Measurements from ENCODE around the gene ICE1.
"Not testable (repeated sequence)": the region's sequence is repeated elsewhere in the genome, so short reads cannot be mapped to it uniquely, and the experiment has no call there.

Gene ICE1

GRCh38 chr5:5437227-5438172 lies 15.0 kb downstream of the ICE1 start:
- no peak for DNase-seq (ENCODE audit: low read depth)

GRCh38 chr5:5451863-5452262 lies 29.4 kb downstream of the ICE1 start:
- DNase-seq (ENCODE audit: low read depth): no peak

- no peak for DNase-seq (ENCODE audit: low read depth)
Observed at GRCh38 chr5:5453131-5453530, 30.7 kb downstream of the ICE1 start.

GRCh38 chr5:5454391-5454790 lies 31.9 kb downstream of the ICE1 start:
- DNase-seq (ENCODE audit: low read depth): no peak

GRCh38 chr5:5456858-5457257 lies 34.4 kb downstream of the ICE1 start:
- no peak for DNase-seq (ENCODE audit: low read depth)

GRCh38 chr5:5460311-5460710 lies 37.8 kb downstream of the ICE1 start:
- no peak for DNase-seq (ENCODE audit: low read depth)

- DNase-seq (ENCODE audit: low read depth): no peak
Observed at GRCh38 chr5:5461012-5461411, 38.5 kb downstream of the ICE1 start.

- no peak for DNase-seq (ENCODE audit: low read depth)
Observed at GRCh38 chr5:5464036-5464715, 41.7 kb downstream of the ICE1 start.

- DNase-seq (ENCODE audit: low read depth): no peak
Observed at GRCh38 chr5:5466227-5466626, 43.8 kb downstream of the ICE1 start.

GRCh38 chr5:5467737-5468136 lies 45.3 kb downstream of the ICE1 start:
- no peak for DNase-seq (ENCODE audit: low read depth)

GRCh38 chr5:5470933-5471332 lies 48.5 kb downstream of the ICE1 start:
- no peak for DNase-seq (ENCODE audit: low read depth)

- DNase-seq (ENCODE audit: low read depth): no peak
Observed at GRCh38 chr5:5473226-5473625, 50.7 kb downstream of the ICE1 start.

- no peak for DNase-seq (ENCODE audit: low read depth)
Observed at GRCh38 chr5:5474961-5475360, 52.5 kb downstream of the ICE1 start.

GRCh38 chr5:5475975-5476374 lies 53.5 kb downstream of the ICE1 start:
- no peak for DNase-seq (ENCODE audit: low read depth)

- not testable (repeated sequence) for DNase-seq (ENCODE audit: low read depth)
Observed at GRCh38 chr5:5479578-5479977, 57.1 kb downstream of the ICE1 start.

GRCh38 chr5:5480481-5481111 lies 58.1 kb downstream of the ICE1 start:
- DNase-seq (ENCODE audit: low read depth): no peak

GRCh38 chr5:5481206-5481605 lies 58.7 kb downstream of the ICE1 start:
- no peak for DNase-seq (ENCODE audit: low read depth)

GRCh38 chr5:5481633-5482032 lies 59.2 kb downstream of the ICE1 start:
- no peak for DNase-seq (ENCODE audit: low read depth)

- DNase-seq (ENCODE audit: low read depth): no peak
Observed at GRCh38 chr5:5483350-5483749, 60.9 kb downstream of the ICE1 start.

- no peak for DNase-seq (ENCODE audit: low read depth)
Observed at GRCh38 chr5:5483880-5484598, 61.6 kb downstream of the ICE1 start.

GRCh38 chr5:5486122-5486521 lies 63.6 kb downstream of the ICE1 start:
- DNase-seq (ENCODE audit: low read depth): no peak
